Purkinje cell (primary cell): ENCODE results near the gene ZFHX3. TPM values are rescaled to one million over a fixed set of nuclear protein-coding genes. Genes with fewer than 3 reads are reported as not detected.

Experiments
- polyA plus RNA-seq: library from polyadenylated mRNA; unstranded; fragments of >200 nt; fragmentation: Nextera tagmentation; gene quantifications from 2 replicates; pipeline ENCODE4 v1.2.1, GENCODE V29; 2014

The ZFHX3 gene, protein sequence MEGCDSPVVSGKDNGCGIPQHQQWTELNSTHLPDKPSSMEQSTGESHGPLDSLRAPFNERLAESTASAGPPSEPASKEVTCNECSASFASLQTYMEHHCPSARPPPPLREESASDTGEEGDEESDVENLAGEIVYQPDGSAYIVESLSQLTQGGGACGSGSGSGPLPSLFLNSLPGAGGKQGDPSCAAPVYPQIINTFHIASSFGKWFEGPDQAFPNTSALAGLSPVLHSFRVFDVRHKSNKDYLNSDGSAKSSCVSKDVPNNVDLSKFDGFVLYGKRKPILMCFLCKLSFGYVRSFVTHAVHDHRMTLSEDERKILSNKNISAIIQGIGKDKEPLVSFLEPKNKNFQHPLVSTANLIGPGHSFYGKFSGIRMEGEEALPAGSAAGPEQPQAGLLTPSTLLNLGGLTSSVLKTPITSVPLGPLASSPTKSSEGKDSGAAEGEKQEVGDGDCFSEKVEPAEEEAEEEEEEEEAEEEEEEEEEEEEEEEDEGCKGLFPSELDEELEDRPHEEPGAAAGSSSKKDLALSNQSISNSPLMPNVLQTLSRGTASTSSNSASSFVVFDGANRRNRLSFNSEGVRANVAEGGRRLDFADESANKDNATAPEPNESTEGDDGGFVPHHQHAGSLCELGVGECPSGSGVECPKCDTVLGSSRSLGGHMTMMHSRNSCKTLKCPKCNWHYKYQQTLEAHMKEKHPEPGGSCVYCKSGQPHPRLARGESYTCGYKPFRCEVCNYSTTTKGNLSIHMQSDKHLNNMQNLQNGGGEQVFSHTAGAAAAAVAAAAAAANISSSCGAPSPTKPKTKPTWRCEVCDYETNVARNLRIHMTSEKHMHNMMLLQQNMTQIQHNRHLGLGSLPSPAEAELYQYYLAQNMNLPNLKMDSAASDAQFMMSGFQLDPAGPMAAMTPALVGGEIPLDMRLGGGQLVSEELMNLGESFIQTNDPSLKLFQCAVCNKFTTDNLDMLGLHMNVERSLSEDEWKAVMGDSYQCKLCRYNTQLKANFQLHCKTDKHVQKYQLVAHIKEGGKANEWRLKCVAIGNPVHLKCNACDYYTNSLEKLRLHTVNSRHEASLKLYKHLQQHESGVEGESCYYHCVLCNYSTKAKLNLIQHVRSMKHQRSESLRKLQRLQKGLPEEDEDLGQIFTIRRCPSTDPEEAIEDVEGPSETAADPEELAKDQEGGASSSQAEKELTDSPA (N-terminal part only)
- polyA plus RNA-seq, result 0.07 and 2.2 TPM in 2 replicates

DNA sequence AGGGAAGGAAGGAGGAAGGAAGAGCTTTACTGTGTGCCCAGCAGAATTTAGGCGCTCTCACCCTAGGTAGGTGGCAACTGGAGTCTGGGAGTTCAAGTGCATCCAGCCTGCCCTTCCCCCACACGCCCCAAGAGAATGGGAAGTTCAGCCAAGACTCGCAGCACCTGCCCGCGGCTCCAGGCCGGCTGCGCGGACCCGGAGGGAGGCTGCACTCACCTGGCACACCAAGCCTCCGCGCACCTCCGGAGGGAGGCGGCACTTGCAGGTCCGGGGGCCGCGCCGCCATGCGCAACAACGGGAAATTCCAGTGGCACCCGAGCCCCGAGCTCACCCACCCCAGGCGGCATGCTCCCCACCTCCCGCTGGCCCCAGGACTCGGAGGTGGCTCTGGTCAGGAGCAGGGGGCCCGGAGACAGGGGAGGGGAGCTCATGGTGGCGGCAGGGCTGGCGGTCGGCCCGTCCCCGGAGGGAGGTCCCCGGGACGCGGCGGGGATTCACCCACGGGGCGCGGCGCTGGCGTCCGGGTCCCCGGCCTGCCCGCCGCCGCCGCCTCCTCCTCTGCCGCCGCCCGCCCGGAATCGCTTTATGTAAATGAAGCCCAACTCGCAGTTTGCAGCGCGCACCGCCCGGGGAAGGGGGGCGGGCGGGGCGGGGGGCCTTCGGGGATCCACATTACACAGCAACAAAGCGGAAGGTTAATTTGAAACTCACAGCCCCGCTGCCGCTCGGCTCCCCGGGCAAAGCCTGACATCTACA is at the start of gene ZFHX3:
ZFHX3 (minus strand) TSS at position 593 of the 756 bp plus-strand sequence. CDS start 87,983 bp downstream, outside the sequence.

